Lower leg skin (tissue), 3 donors: ENCODE results near the gene GOLPH3.

Experiments used
- POLR2A ChIP-seq, 2 donors: fragments of 450-650 bp; IDR thresholded peaks; one replicate each; pipeline ENCODE4 v1.6.1; 2016 to 2017; ENCODE audit warnings: antibody characterized with exemption in 2 of 2, mild to moderate bottlenecking in 1 of 2, moderate library complexity in 1 of 2
- TF ChIP-seq, protein P1 (sequence below), 3 donors: fragments of 450-650 bp; IDR thresholded peaks; one replicate each; pipeline ENCODE4 v1.5.1; 2016; ENCODE audit warnings: antibody characterized with exemption in 3 of 3, mild to moderate bottlenecking in 3 of 3, moderate library complexity in 2 of 3

DNA sequence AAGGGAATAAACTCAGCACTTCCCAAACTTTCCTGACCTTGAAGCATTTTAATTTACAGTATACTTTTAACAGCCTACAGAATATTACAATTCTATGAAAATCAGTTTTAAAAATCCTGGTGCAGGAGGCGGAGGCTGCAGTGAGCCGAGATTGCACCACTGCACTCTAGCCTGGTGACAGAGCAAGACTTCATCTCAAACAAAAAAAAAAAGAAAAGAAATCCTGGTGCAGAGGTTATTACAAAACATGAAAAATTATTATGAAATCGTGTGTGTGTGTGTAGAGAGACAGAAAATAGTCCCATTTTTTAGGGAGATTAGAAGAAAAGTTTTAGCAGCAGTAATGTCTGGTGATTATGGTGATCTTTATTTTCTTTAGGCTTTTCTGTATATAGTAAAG, 26.9 kb downstream of the GOLPH3 start:
- TF ChIP-seq, protein P1, sequence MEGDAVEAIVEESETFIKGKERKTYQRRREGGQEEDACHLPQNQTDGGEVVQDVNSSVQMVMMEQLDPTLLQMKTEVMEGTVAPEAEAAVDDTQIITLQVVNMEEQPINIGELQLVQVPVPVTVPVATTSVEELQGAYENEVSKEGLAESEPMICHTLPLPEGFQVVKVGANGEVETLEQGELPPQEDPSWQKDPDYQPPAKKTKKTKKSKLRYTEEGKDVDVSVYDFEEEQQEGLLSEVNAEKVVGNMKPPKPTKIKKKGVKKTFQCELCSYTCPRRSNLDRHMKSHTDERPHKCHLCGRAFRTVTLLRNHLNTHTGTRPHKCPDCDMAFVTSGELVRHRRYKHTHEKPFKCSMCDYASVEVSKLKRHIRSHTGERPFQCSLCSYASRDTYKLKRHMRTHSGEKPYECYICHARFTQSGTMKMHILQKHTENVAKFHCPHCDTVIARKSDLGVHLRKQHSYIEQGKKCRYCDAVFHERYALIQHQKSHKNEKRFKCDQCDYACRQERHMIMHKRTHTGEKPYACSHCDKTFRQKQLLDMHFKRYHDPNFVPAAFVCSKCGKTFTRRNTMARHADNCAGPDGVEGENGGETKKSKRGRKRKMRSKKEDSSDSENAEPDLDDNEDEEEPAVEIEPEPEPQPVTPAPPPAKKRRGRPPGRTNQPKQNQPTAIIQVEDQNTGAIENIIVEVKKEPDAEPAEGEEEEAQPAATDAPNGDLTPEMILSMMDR (IDR thresholded peaks at IDR 0.05), result no peak
- no peak for TF ChIP-seq POLR2A (IDR thresholded peaks at IDR 0.05)
